ENCODE data around the gene AGAP1.
"Not testable (repeated sequence)": the region's sequence is repeated elsewhere in the genome, so short reads cannot be mapped to it uniquely, and the experiment has no call there.

AGAP1 gene

DNA sequence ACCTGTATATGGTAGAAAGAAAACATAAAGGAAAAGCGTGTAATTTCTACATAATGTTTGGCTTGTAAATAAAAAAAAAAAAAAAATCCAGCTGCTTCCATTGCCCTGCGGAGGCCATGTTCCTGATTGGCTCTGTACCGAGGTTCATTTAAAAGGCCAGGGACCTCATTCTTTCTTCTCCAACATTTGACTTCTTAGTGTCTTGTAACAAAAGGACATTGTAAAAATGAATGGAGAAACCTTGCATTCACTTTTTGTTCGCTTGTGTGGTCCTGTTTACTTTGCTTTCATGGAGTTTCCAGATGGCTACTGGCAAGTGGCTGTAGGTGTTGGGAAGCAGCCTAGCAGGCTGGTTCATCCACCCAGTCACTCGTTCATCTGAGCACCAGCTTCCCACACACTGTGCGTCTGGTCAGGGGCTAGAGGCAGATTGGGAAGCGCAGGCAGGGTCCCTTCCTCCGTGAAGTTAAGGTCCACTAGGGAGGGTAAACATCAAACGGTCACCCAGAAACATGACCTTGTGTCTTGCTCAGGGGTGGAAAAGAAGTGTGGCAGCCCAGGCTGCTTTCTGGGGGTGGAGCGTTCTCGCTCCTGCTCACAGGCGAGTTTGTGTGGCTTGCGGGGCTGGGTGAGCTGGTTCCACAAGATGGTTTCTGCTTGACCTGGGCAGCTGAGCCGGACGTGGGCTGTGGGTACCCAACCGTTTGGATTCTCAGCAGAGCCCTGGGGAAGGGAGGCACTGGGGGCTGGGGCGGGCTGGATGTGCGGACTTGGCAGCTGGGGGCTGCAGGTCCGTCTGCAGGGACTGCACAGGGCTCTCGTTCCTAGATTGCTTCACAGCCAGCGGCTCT, 260.7 kb downstream of the AGAP1 start:
- DNase-seq (ENCODE audit: low read depth in 1 of 2, low spot score in 1 of 2), result no peak

DNA sequence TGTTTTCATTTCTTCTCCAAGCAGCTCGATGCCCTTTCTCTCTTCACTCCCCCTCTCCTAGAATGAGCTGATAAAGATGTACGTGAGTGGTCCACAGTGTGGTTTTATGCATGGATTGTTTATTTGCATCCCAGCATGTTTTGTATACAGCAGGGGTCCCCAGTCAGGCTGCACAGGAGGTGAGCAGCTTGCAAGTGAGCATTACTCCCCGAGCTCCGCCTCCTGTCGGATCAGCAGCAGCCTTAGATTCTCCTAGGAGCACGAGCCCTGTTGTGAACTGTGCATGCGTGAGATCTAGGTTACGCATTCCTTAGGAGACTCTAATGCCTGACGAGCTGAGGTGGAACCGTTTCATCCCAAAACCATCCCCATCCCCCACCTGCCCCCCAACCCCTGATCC, 262.6 kb downstream of the AGAP1 start:
- DNase-seq (ENCODE audit: low read depth in 1 of 2, low spot score in 1 of 2), result no peak

DNA sequence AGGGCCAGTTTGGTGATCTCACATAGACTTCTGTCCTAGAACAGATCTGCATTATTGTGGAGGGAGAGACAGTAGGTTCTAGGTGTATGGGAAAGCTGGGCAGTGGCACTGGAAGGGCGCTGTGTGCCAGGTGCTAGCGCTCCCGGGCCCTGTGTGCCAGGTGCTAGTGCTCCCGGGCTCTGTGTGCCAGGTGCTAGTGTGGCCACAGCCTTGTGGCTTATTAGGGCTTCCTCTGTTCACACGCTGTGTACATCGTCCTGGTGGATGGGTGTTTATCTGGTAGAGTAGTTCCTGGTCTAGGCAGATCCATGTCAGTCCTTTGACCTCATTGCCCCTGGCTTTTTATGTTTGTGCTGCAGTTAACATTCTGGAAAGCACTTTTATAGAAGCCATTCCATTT, 263.4 kb downstream of the AGAP1 start:
- DNase-seq (ENCODE audit: low read depth in 1 of 2, low spot score in 1 of 2), result no peak

DNA sequence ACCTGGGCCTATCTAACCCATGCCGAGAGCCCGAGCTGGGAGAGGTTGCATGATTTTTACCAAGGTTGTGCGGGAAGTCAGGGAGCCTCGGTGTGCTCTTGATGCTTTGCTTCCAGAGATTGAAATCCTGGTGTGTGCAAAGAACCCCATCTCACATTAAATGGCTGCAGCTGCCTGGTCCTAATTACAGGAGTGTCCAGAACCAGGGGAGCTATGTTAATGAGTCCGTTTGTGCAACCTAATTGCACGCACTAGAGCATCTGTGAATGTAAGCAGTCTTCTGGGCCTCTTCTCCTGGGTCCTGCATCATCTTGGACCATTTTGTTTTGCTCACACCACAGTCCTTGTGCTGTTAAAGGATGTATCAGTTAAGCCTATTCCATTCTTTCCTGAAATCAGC, 263.8 kb downstream of the AGAP1 start:
- DNase-seq (ENCODE audit: low read depth in 1 of 2, low spot score in 1 of 2), result no peak

DNA sequence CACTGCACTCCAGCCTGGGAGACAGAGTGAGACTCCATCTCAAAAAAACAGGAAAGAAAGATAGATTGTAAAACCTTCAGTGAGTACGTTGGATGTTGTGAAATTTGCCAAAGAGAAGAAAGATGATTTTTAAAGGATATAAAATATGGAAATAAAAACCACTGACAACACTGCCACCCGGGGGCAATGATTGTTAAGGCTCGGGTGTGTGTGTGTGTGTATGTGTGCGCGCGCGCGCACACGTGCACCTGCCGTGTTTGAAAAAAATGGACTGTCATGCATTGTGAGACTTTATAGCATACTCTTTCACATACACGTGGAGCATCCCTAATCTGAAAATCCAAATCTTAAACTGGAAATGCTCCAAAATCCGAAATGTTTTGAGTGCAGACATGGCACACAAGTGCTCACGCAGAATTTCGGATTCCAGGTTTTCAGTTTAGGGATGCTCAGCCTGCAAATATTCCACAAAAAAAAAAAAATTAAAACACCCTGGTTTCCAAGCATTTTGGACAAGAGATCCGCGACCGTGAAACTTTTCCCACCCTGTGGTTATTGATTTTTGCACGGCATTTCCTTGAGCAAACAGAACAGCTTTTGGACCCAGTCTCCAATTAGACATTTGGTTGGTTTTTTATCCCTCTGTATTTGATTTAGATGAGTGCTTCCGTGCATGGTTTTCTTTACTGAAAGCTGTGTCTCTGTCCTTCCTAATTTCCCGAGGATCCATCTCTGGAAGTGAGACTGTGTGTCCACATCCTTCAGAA, 269.2 kb downstream of the AGAP1 start:
- no peak for DNase-seq (ENCODE audit: low read depth in 1 of 2, low spot score in 1 of 2)

DNA sequence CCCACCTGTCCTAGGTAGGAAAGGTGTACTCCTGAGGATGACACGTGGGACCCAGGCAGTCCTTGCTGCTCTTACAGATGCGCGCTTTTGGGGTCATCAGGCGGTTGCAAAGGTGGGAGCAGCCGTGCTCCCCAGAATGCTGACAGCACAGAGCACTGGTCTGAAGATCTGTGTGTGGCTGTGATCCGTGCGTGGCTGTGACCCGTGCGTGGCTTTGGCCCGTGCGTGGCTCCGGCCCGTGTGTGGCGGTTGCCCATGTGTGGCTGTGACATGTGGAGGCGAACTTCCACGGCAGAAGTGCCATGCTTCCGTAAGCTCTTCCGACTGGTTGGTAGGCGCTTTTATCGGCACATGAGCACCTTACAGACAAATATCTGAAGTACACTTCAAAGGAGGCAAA, 270.0 kb downstream of the AGAP1 start:
- DNase-seq (ENCODE audit: low read depth in 1 of 2, low spot score in 1 of 2), result no peak

DNA sequence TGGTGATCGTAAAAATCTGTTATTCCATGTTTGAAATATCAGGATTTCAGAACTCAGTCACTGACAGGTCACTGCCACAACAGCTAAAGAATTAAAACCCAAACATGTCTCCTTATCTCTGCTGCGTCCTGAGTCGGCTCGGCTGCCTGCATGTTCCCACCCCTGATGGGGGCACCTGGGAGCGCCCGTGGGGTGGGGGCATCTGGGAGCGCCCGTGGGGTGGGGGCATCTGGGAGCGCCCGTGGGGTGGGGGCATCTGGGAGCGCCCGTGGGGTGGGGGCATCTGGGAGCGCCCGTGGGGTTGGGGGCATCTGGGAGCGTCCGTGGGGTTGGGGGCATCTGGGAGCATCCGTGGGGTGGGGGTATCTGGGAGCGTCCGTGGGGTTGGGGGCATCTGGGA, 270.6 kb downstream of the AGAP1 start:
- DNase-seq (ENCODE audit: low read depth in 1 of 2, low spot score in 1 of 2), result not testable (repeated sequence)

DNA sequence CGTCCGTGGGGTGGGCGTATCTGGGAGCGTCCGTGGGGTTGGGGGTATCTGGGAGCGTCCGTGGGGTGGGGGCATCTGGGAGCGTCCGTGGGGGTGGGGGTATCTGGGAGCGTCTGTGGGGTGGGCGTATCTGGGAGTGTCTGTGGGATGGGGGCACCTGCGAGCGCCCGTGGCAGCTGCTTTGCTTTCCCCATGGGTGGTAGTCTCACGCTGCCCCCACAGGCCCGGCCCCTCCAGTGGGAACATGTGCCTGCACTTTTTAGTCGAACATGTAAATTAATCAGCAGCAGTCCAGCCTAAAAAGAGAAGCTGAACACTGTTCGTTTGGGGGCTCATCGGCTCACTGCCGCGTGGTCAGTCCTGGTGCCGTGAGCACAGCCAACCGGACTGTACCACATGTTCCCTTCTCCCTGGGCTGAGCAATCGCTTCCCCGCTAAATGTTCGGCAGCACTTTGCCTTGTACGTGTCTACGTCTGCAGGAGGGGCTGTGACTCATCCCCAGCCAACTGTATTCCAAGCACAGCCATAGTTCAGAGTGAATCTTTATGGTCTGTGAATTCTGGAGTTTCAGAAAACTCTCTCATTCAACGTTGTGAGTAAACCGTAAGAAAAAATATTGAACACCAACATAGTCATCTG, 271.5 kb downstream of the AGAP1 start:
- DNase-seq (ENCODE audit: low read depth in 1 of 2, low spot score in 1 of 2), result no peak

DNA sequence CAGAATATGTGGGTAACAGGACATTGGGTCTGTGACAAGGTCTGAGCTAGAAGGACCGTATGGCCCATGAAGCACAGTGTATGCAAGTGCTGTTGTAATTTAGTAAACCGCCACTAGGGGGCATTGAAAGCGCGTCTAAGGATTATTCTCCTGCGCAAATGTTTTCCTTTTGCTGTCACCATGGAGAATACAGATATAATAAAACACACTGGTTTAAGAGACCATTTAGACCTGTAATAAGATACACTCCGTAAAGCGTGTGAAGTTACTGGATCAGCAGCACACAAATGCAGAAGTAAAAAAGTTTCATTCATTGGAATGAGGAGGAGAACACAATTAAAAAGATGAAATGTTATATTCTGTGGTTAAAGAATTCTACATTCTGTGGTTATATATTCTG, 272.4 kb downstream of the AGAP1 start:
- no peak for DNase-seq (ENCODE audit: low read depth in 1 of 2, low spot score in 1 of 2)

DNA sequence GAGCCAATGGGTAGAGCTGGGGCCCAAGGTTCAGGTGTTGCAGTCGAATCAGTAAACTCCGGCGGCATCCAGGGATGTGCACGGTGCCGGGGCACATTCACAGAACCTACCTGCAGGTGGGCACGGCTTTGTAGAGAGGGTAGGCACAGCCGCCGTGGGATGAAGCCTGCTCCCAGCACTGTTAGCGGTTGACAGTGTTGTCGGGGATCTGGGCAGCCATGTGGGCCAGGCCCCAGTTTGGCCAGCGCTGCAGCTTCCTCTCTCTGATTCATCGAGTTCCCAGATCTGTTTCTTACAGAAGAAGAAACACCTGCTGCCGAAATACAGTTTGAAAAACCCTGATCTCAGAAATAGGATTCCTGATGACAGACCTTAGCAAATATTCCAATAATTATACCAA, 274.8 kb downstream of the AGAP1 start:
- DNase-seq (ENCODE audit: low read depth in 1 of 2, low spot score in 1 of 2), result no peak

DNA sequence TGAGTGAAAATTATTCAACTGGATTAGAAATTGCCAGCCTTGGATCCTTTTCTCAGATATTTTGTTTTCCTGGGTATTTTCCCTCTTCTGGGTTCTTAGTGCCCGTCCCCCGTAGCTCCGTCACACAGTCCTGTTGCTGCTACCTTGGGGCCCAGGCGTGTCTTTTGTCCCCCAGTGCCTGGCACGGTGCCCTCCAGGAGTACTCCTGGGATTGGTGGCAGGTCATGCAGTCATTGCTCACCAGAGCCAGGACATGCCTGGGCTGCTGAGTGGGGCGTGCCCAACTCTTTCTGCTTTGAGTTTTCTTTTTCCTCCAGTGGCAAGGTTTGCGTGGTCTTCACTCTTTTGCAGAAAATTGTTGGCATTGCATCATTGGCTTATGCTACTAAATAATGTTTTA, 275.2 kb downstream of the AGAP1 start:
- DNase-seq (ENCODE audit: low read depth in 1 of 2, low spot score in 1 of 2), result no peak

DNA sequence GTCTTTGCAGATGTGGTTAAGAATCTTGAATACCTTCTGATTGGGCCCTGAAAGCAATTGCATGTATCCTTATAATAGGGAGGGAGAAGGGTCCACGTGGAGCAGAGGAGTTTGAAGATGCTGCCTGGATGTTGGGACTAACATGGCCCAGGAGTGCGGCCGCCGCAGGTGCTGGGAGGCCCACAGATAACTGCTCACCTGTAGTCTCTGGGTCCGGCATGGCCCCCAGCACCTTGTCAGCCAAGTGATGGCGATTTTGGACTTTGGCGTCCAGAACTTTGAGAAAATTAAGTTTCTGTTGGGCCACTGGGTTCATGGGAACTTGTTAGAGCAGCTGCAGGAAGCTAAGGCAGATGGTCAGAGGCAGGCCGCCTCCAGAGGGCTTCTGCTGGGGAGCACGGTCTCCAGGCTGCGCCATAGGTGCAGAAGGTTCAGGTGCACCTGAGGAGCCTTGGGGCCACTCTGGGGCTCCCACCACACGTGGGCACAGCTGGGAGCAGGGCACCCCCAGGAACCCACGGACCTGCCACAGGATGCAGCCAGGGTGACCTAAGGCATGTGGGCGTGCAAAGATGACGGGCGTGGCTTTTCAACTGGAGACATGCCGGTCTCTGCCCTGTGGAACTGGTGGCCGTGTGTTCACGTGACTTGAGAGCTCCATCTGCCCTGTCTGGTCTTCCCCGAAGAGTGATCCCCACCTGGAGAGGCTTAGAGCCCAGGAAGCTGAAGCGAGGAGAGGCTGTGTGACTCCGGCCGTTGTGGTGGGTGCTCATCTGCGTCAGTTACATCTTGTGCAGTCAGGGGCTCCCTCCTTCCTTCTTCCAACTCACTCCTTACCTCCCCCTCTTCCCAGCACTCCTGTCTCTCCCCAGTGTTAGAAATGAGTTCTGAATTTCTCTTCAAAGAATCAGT, 277.3 kb downstream of the AGAP1 start:
- no peak for DNase-seq (ENCODE audit: low read depth in 1 of 2, low spot score in 1 of 2)

DNA sequence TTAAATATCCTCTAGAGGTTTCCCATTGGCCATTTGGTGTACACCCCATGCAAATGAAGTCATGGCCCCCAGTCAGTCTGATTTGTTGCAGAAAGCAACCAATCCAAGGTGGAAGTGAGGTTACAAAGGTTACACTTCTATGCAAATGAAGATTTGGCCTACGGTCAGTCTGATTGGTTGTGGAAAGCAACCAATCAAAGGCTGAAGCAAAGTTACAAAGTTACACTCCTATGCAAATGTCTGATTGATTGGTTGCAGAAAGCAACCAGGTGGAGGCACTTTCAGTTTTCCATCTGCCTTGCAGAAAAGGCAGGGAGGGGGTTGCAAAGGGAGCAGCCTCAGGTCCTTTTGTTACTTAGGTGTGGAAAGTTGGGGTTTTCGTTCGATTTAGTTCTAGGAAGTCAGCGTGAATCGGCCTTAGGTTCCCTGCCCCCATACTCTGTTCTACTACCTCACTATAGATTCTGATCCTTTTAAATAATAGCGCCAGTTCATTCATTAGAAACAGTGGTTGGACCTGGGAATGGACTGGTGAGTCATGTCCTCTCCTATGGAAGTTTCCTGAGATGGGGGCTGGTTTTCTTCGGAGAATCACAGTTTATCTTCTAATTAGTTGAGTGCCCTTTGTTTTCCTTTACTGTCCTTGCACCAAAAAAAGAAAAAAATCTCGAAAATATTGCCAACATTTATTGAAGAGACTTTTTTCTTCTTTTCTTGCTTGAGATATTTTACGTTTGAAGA, 279.5 kb downstream of the AGAP1 start:
- no peak for DNase-seq (ENCODE audit: low read depth in 1 of 2, low spot score in 1 of 2)

DNA sequence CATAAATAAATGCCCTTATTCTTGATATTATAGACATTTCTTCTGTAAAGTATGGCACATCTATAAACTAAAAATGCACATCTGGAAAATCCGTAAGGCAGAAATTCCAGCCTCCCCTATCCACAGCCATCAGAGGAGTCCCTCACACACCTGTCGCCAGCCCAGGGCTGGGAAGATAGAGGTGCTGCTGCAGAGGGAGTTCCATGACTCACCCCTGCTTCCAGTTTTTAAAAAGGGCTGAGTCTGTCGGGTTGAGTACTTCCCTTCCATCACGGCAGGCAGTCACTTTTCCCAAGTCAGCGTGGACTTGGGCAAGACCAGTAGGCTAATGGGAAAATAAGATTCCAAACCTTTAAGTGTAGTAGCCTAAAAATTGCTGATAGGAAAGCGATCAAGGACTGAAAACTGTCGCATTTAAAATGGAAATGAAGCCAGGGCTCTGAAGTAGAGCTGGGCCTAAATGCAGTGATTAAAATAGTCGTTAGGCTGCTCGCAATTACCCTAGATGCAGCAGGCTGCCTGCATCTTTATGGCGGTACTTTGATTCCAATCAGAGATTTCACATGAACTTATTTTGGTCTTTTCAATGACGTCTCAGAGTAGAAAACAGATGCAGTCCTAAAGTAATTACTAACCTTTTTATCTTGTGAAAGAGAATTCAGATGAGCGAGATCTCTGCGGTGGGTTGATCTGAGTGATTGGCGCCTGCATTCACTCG, 280.5 kb downstream of the AGAP1 start:
- no peak for DNase-seq (ENCODE audit: low read depth in 1 of 2, low spot score in 1 of 2)

DNA sequence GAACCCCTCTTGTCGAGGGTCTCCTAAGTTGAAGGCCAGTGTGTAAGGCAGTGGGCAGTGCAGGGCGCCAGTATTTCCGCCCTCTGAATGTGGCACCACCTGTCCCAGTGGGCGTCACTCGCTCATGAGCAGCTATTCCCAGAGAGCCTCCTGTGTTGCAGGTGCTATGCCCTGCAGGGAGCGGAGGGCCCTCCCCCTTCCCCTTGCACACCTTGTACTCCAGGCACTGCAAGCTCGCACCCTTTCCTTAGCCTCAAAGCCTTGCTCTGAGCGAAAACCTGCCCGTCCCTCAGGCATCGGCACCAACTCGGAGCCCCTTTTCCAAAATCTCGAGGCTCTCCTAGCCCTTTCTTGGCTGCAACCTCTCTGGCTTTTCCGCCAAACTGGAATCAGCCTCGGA, 282.7 kb downstream of the AGAP1 start:
- DNase-seq (ENCODE audit: low read depth in 1 of 2, low spot score in 1 of 2), result no peak

DNA sequence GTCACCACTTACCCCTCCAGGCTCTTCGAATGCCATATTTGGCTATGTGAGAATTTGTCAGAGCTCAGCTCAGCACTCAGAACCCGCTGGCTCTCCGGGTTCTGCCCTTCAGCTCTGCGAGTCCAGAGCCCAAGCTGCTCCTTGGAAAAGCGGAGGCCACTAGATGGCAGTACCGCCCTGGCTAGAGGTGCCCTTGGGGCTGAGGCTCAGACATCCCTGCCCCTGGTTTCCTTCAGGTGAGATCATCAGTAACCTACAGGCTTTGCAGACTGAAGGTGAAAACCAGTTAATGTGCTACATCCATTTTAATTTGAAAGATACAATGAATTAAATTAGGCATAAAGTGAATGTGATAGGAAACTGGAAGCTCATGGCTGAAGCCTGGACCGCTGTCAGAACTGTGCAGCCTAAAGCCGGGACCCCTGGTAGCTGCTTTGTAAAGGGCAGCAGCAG, 285.6 kb downstream of the AGAP1 start:
- DNase-seq (ENCODE audit: low read depth in 1 of 2, low spot score in 1 of 2), result peak in 1 of 2 donors; percentile 35

DNA sequence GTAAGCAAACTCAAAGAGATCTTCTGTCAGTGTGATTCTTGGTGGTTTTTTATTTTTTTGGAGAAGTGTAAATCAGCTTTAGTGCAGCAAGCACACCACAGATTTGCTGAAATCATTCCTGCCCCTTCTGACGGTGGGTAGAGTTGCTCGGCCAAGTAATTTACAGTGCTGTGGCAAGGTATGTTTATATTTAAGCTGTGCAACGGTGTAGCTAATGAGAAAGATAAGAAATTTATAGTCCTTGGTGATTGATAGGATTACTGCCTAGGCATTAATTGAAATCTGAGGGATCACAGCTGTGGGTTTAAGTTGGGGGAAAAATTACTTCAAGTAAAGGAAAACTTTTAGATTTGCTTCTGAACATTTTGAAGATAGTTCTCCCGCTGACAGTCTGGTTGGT, 286.6 kb downstream of the AGAP1 start:
- DNase-seq (ENCODE audit: low read depth in 1 of 2, low spot score in 1 of 2), result no peak

DNA sequence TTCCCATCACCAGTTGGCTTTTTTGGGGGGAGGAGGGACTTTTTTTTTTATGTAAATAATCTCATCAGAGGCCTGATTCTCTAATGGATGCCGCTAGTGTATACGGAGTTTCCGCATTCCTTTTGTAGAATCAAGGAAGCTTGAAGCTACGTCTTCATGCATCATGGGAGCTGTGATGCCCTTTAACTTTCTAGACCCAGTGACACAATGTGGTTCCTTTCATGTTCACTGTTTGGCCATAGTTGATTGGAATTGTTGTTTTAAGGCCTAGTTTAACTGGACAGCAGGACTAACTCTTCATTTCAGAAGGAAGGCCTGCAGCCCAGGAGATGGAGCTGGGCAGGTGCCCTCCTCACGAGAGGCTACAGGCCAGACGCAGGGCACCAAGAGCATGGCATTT, 287.9 kb downstream of the AGAP1 start:
- no peak for DNase-seq (ENCODE audit: low read depth in 1 of 2, low spot score in 1 of 2)

DNA sequence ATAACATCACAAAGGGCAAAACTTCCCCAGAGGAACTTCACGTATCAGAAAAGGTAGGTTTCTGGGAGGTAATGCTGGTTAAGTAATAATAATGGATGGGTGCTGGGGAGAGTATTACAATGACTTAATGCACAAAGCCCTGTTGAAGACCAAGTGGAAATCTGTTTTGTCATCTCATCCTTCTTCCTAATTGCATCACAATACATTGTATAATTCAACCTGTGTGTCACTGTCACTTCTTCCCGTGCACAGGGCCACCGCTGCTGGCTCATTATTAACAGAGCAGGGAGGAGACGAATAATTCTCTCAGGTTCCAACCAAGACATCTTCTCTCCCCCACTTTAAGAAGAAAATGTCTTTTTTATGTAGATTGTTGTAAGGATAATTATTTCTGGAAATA, 290.9 kb downstream of the AGAP1 start:
- DNase-seq (ENCODE audit: low read depth in 1 of 2, low spot score in 1 of 2), result no peak

DNA sequence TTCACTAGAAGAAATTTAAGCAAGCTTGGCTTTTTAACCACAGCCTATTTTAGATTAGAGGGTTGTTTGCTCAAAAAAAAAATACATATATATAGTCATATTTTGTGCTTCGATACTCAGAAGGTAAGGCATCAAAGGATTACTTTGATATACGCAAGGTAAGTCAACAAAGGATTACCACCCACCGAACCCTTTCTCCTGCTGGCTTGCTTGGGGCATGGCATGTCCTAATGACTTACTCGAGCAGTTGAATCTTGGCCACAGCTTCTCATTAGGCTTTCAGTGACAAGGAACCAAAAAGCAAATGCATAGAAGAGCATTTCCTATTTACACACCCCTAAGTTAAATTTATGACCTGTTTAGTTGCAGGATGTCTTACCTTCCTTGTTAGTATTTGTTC, 295.7 kb downstream of the AGAP1 start:
- DNase-seq (ENCODE audit: low read depth in 1 of 2, low spot score in 1 of 2), result no peak
